Mesenteric fat pad (tissue), 1 donor: ENCODE measurements around the gene MGAT3. TPM values are rescaled to one million over a fixed set of nuclear protein-coding genes. Genes with fewer than 3 reads are reported as not detected.

ENCODE experiments used
- DNase-seq: peaks from one replicate; pipeline ENCODE4 v3.0.0-alpha.2; 2020; ENCODE audit warnings: low spot score
- total RNA-seq: library from RNA; stranded (reverse); fragmentation: NEBNext Ultra II Directional; extraction: Animal tissue kit (Norgen Biotek cat#: 25700); gene quantifications from one replicate; pipeline ENCODE4 v1.2.1, GENCODE V29; 2021
- donor health status: DM: yes; HTN: yes; CAD: no.

Gene MGAT3
- total RNA-seq, 1 donor from 2014 or later, result 43.8 TPM

DNA sequence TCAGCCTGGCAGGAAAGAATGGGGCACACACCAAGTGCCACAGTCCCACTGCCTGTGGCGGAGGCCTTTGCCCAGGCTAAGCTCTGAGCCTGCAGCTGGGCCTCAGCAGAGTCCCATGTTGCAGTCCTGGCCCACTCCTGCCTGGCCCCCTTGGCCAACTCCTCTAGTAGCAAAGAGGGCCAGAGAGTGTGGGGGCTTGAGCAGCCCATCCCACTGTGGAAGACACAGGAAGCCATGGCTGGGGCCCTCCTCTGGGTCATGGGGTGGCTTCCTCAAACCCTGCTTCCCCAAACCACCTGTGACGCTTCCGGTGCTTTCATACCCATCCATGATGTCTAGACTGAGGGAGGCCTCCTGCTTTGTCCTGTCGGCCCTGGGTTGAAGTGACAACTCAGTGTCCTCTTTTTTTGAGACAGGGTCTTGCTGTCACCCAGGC is 69.9 kb downstream of the MGAT3 start:
- DNase-seq, result no peak

DNA sequence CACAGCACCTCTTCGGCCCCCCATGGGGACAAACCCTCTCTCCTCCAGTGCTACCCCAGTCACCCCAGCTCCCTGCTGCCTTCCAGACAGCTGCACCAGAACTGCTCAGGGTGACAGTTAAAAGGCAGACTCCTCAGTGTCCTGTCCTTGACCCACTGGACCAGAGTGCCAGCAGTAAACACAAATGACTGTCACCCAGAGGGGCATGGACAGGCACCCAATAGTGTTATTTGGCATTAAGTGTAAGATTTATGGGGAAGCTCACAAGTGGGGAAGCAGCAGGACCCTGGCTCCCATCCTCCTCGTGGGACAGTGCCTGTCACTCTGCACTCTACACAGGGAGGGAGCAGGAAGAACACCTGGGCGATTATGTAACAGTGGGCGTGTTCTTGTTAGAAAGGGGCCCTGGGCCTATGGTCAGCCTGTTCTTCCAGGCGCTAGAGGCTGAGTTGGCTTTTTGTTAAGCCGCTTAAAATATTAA is 70.7 kb downstream of the MGAT3 start:
- DNase-seq, result no peak

DNA sequence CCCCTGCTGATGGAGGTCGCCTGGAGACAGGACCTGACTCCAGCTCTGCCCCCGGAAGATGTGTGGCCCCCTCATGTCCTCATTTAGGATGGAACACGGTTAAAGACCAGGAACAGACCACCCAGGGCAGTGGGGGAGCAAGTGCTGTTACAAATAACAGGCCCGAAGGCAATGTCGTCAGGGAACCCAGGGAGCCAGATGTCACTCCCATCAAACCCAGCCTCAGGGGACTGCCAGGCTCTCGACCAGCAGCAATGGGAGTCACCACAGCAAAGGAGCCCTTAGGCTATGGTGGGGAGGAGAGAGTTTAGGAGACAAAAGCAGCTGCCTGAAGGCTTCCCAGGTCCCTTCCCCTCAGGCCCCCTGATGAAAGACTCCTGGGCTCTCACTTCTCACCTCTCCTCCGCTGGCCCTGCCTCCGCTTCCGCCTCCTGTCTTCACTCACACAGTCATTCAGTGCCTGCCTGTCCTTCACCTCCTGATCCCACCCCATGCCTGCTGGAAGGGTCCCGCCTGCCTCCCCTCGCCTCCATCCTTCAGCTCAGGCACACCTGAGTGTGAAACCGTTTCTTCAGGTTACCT is 71.4 kb downstream of the MGAT3 start:
- no peak for DNase-seq

DNA sequence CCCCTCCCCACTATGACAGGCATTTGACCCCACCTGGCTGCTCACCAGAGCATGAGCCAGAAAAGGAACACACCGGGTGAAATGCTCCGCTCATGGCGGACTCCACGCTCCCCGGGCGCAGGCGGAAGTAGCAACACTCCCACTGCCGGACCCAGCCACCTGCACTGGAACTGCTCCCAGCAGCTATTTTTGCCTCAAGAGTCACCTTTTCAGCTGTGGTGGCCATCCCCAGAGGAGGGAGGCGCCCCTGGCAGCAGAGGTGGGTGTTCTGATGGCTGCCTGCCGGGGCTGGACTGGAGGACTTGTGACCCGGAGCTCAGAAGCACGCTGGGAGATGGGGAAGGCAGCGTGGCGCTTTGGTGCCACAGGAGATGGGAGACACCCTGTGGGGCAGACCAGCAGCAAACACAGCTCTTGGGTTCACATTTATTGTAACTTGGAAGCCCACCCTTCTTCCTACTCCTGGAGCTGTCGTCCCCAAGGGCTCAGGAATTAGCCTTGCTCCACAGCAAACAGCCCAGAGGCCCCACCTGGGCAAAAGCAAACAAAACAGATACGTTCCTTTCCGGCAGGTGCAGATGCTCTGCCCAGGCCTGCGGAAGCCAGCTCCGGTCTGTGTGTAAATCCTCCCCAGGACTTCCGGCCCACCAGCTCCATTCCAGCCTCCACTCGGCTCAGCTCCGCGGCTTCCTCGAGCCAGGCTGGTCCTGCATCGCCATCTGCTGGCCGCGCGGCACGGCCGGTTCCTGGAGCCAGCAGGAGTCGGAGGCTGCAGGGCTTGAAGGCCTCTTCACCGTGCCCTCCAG is 72.1 kb downstream of the MGAT3 start:
- DNase-seq, result peak; percentile 96

DNA sequence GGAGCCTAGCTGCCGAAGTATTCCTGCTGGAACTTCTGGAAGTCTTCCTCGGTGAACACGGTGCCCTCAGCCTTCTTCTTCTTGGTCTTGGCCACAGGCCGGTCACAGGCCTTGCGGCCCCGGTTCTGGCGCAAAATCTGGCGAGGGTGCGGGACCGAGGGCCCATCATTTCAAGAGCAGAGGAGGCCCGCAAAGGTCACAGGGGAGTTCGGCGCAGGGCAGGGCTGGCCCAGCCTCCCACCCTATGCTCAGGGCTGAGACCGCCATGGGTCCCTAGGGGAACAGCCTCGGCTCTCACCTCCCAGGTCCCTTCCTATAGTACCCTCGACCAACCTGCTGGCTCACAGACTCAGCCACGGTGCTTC is 72.7 kb downstream of the MGAT3 start:
- DNase-seq, result no peak

DNA sequence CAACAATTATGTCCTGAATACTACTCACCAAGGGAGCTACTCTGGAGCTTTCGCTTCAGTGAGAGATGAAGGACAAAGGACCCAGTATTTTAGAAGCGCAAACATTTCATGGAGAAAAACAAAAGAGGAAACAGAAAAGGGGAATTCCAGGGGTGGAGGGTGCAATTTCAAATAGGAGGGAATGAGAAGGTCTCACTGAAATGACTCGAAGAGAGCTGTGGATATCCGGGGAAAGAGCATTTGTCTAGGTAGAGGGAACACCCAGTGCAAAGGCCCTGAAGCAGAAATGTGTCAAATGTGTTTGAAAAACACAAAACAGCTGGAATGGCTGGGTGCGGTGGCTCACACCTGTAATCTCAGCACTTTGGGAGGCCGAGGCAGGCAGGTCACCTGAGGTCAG is 73.3 kb downstream of the MGAT3 start:
- DNase-seq, result no peak

DNA sequence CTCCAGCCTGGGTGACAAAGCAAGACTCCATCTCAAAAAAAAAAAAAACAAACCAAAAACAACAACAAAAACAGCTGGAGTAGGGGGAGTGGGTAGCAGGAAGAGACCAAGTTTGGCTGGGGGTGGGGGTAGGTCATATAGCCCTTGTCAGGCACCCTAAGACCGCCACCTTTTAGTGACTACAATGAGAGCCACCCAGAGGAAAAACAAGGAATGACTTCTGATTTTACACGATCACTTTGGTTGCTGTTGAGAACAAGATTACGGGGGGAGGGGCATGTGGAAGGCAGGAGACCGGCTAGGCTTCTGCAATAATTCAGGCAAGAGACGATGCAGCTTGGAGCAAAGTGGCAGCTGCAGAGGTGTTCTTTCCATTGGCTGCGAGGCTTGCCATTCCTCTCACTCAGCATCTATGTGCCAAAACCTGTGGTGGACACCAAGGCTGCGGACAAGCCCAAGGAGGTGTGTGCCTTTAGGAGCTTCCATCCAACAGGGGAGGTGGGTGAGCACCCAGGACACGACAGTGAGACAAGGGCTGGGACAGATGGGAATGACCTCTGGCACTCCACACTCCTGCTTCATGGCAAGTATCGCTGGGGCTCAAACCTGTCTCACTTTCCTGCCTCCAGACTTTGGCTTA is 74.0 kb downstream of the MGAT3 start:
- DNase-seq, result no peak

DNA sequence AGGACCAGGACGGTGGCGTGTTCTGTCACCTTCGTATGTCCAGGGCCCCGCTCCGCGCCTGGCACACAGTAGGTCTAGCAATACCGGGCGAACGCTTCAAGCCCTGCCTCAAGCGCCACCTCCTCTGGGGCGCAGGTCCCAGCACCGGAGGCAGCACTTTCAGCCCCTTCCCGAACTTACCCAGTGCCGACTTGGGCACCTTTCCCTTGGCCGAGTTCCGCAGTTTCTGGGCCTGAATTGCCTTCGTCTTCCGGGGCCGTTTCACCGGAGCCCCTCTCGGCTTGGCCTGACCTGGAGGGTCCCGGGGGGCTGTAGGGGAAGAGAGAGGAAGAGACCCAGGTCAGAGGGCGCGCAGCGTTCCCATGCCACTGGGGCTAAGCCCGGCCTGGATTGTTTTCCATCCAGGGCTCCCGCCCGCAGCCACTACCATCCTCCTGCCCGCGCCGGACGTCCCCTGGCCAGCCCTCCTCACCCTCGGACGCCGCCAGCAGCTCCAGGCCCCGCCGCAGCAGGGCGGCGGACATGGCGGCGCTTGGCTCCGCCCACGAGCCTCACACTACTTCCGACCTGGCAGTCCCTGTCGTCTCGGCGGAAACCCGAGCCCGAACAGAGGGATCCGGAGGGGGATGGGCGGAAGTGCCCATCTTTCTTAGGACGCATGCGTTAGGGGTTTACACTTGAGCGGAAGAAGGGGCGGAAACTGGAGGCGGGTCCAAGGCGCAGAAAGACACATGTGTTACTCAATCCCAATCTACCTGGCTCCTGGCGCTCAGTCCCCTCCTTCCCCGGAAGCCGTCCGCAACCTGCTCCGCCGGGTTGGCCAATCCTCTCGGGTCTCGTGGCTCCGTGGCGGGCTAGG is 75.6 kb downstream of the MGAT3 start, which contains the start of gene RPS19BP1:
RPS19BP1 (minus strand) TSS at position 534 of the 859 bp plus-strand sequence; CDS start at position 524, 10 bp downstream.
- peak; percentile 98 for DNase-seq

DNA sequence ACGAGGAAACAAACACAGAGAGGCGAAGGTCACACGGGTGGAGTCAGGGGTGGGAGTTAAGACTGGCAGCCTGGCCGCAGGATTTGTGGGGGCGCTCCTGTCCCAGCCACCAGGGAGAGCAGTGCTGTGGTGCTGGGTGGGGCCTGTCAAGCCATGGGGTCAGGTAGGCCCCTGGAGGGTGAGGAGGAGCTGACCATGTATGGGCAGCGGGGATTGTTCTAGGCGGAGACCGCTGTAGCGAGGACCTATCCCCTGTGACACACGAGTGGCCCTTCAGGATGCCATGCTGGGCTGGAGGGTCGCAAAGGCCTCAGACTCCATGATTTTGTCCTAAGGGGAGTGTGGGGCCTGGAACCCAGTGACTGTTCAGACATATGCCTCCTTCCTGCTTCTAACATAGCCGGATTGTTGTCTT is 77.3 kb downstream of the MGAT3 start:
- DNase-seq, result no peak

DNA sequence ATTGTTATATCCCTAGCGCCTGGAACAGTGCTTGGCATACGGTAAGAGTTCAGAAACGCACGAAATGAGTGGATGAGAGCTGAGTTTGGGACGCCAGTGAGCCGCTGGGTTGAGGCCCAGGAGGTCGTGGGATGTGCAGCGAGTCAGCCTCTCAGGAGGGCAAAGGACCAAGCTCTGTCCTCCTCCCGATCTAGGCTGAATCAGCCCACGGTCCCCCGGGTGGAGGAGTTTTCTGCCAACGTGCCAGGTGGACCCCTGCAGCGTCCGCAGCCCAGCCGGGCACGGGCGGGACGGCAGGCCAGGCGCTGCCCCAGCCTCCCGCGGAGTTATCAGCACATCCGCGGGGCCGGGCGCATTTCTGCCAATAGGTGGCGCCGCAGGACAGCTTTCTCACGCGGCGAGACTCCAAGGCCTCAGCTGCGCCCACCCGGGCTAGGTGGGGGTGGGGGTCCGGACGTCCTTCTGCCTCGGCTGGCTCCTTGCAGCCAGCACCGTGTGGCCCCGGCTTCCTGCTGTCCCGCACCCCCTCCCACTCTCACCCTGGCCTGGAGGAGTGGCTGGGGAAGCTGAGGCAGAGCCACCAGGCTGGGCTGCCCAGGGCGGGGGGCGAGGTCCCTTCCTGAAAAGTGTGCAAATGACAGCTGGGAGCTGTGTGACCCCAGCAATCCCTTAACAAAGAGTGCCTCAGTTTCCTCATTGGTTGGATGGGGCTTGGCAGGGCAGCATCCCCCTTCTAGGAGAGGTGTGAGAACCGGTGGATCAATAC is 78.0 kb downstream of the MGAT3 start:
- DNase-seq, result peak; percentile 93

DNA sequence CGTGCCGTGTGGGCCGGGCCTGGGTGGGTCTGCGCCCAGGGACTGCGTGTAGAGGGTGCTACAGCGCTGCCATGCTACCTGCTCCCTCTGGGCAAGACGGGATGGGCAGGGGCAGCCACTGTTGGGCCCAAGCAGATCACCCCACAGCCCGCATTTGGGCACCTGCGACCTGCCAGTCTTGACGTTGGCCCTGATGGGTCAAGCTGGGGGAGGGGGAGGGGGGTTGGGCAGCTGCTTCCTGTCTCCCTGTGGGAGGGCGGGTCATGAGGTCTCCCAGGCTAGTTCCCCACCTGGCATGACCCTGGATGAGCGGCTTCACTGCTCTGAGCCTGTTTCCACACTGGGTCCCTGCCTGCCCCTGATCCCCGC is 78.5 kb downstream of the MGAT3 start:
- DNase-seq, result no peak

DNA sequence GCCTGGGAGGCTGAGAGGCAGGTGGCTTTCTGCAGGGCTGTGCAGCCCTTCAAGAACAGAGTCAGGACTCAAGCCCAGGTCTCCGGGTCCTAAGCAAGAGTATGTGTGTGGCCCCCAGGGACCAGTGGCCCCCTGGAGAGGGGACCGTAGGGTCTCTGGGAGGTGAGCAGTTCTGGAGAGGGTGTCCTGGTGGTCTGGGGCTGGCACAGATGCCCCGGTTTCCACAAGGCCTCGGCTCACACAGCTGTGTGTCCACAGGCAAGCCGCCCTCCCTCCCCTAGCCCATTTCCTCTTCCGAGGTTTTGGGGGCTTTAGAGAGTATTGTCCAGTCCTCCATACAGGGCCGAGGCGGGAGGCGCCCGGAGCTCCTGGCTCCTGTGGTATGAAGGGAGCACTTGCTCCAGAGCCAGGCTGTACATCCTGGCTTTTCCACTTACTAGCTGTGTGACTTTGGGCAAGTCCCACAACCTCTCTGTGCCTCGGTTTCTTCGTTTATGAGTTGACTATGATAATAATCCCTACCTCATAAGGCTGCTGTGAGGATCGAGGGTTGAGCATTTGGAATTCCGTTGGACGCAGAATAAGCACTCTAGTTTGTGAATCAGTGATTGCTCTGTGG is 79.1 kb downstream of the MGAT3 start:
- no peak for DNase-seq

DNA sequence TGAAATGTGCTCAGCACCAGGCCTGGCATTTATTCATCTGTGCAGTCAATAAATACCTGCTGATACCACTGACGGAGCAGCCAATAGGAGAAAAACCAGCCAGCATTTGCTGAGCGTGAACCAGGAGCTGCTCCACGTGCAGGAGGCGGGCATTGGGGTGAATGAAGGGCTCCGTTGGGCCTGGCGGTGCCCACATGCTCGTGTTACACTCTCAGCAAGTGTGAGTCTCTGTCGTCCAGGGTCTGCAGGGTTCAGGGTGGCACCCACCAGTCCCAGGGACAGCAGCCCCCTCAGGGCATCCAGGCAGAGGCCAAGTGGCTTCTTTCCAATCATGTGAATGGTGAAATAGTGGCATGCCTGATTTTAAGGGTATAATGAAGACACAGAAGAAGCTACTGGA is 79.9 kb downstream of the MGAT3 start:
- no peak for DNase-seq

DNA sequence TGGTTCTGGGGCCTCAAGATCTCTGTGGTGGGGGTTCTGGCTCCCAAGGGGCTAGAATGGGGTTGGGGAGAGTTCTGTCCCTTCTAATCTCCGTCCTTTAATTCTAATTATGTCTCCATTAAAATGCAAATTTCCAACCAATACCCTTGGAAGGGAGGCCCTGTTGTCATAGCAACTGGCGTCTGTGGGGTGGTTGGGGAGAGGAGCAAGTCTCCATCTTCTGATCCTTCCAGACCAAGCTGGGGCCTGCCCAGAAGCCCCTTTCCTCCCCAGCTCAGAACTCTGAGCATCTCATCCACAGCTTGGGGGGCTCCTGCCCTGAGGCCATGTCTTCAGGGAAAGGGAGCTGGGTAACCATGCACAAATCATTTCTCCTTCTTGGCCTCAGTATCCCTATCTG is 81.2 kb downstream of the MGAT3 start:
- DNase-seq, result no peak

Other genes with a start within 250 kb of the MGAT3 start
- 38.0 TPM for gene PDGFB, start 212.0 kb upstream of the MGAT3 start, total RNA-seq
- 1,402 TPM for gene RPL3, start 137.4 kb upstream of the MGAT3 start, total RNA-seq
- gene SYNGR1, start 107.0 kb upstream of the MGAT3 start, total RNA-seq, result 10.8 TPM
- gene TAB1, start 57.2 kb upstream of the MGAT3 start, total RNA-seq, result 14.8 TPM
- 42.9 TPM for gene MIEF1, start 45.3 kb downstream of the MGAT3 start, total RNA-seq
- gene ATF4, start 63.5 kb downstream of the MGAT3 start, total RNA-seq, result 574 TPM
- 77.9 TPM for gene RPS19BP1, start 75.7 kb downstream of the MGAT3 start, total RNA-seq
- gene CACNA1I, start 113.7 kb downstream of the MGAT3 start, total RNA-seq, result 0.10 TPM